K562 (cell line): ENCODE data around the gene KIF3A. TPM values are rescaled to one million over a fixed set of nuclear protein-coding genes. Genes with fewer than 3 reads are reported as not detected.

Experiments used
- ATAC-seq: fragments of 200-7000 bp; cut with Tn5 transposase; 3 replicates; pipeline ENCODE4 v1.9.1; 2020; ENCODE audit warnings: moderate library complexity
- BruUV-seq: library from RNA; stranded (reverse); fragments of 400-500 nt; replicated peaks from 2 replicates; lab custom pipeline; 2021; lab: Mats Ljungman, UMichigan
- CTCF ChIA-PET: fragments of 300-600 bp; formaldehyde crosslinking; extraction: SDS; loops from one replicate; lab custom pipeline; 2021; ENCODE audit warnings: low intra/inter-chr PET ratio; lab: Yijun Ruan, JAX
- POLR2A ChIA-PET: fragments of 300-600, 350-650 bp; sonication (Branson Sonifier 250); formaldehyde crosslinking; extraction: SDS; loops from one replicate; lab custom pipeline; 2021; ENCODE audit warnings: antibody characterized with exemption, inconsistent platforms; lab: Yijun Ruan, JAX
- DNase-seq, 4 experiments: peaks; one replicate each; pipeline versions ENCODE4 v3.0.0 to v3.0.0-alpha.2; 2011 to 2018; ENCODE audit warnings: low spot score in 3 of 4, mixed read lengths in 3 of 4; ENCODE audit errors: extremely low read depth in 1 of 4
- FAIRE-seq: peaks from 2 replicates; lab custom pipeline; 2011; peaks lifted over from hg19 to GRCh38; lab: Jason Lieb, UNC
- H2AFZ ChIP-seq: 2 replicates; pipeline ENCODE4 v1.6.0; 2011; ENCODE audit warnings: low read depth, low read length, control low read depth, inconsistent platforms
- H3K27ac ChIP-seq: fragments of 200-600 bp; 3 replicates; pipeline ENCODE4 v1.8.0; 2011; ENCODE audit warnings: low read depth, mild to moderate bottlenecking, control low read depth, inconsistent platforms, low read length, moderate library complexity, mixed read lengths; ENCODE audit errors: extremely low read depth
- H3K27me3 ChIP-seq, 2 experiments: fragments of 300-600 bp in 1 of 2; 2 replicates in 1 of 2; 3 replicates in 1 of 2; pipeline versions ENCODE4 v1.6.0 to v1.8.0; 2011; ENCODE audit warnings: inconsistent platforms in 2 of 2, low read length in 2 of 2, mild to moderate bottlenecking in 1 of 2, mixed read lengths in 1 of 2, moderate library complexity in 1 of 2; ENCODE audit not compliant: control insufficient read depth in 2 of 2, insufficient read depth in 2 of 2
- H3K36me3 ChIP-seq: fragments of 300-600 bp; 3 replicates; pipeline ENCODE4 v1.8.0; 2011; ENCODE audit warnings: mild to moderate bottlenecking, low read length, inconsistent platforms; ENCODE audit not compliant: control insufficient read depth, insufficient read depth
- H3K4me1 ChIP-seq, 2 experiments: fragments of 200-600 bp in 1 of 2; replicated peaks in 1 of 2; 2 replicates in 1 of 2; 3 replicates in 1 of 2; pipeline versions ENCODE4 v1.5.1 to v1.8.0; 2011; ENCODE audit warnings: inconsistent platforms in 2 of 2, low read length in 2 of 2, mild to moderate bottlenecking in 1 of 2, mixed read lengths in 1 of 2, moderate library complexity in 1 of 2; ENCODE audit not compliant: control insufficient read depth in 2 of 2, insufficient read depth in 2 of 2
- H3K4me2 ChIP-seq: 2 replicates; pipeline ENCODE4 v1.6.1; 2011; ENCODE audit warnings: low read length, control low read depth, inconsistent platforms, mixed read lengths; ENCODE audit not compliant: insufficient read depth
- H3K4me3 ChIP-seq: fragments of 200-600 bp; sonication (generic), shearing (Covaris generic); 2 replicates; pipeline ENCODE4 v1.5.1; 2016; ENCODE audit warnings: control low read depth, inconsistent platforms
- H3K79me2 ChIP-seq: fragments of 200-600 bp; 3 replicates; pipeline ENCODE4 v1.8.0; 2011; ENCODE audit warnings: low read length, inconsistent platforms; ENCODE audit not compliant: control insufficient read depth, insufficient read depth
- H3K9ac ChIP-seq, 2 experiments: 2 replicates each; pipeline versions ENCODE4 v1.6.0 to v1.6.1; 2011; ENCODE audit warnings: low read depth in 2 of 2, low read length in 2 of 2, control low read depth in 1 of 2, inconsistent platforms in 1 of 2, mild to moderate bottlenecking in 1 of 2, mixed read lengths in 1 of 2; ENCODE audit not compliant: insufficient read depth in 1 of 2
- H3K9me1 ChIP-seq: one replicate; pipeline ENCODE4 v1.6.0; 2011; ENCODE audit warnings: inconsistent platforms, mild to moderate bottlenecking, low read length, moderate library complexity; ENCODE audit not compliant: control insufficient read depth, insufficient read depth
- H3K9me3 ChIP-seq: replicated peaks from 2 replicates; pipeline ENCODE4 v1.5.1; 2011; ENCODE audit warnings: low read depth, low read length, inconsistent platforms; ENCODE audit not compliant: control insufficient read depth, insufficient read depth
- H4K20me1 ChIP-seq: replicated peaks from 2 replicates; pipeline ENCODE4 v1.6.1; 2011; ENCODE audit warnings: low read length, inconsistent platforms, mixed read lengths; ENCODE audit not compliant: control insufficient read depth, insufficient read depth
- PCBP1 ChIP-seq: fragments of 200-400 bp; formaldehyde crosslinking; IDR thresholded peaks from 2 replicates; pipeline ENCODE4 v1.6.1; 2018; ENCODE audit warnings: mild to moderate bottlenecking, low read depth, low read length; ENCODE audit not compliant: poor library complexity, severe bottlenecking
- SP1 ChIP-seq: sonication (generic); formaldehyde crosslinking; IDR thresholded peaks from 2 replicates; pipeline ENCODE4 v1.8.1; 2022; ENCODE audit warnings: mild to moderate bottlenecking, missing genetic modification reagents
- SUPT5H ChIP-seq: fragments of 450-650 bp; IDR thresholded peaks from 2 replicates; pipeline ENCODE4 v1.6.1; 2016
- ZNF12 ChIP-seq: sonication (generic); formaldehyde crosslinking; IDR thresholded peaks from 2 replicates; pipeline ENCODE4 v1.4.0; 2020; ENCODE audit warnings: mild to moderate bottlenecking, missing genetic modification reagents
- ZNF354B ChIP-seq: fragments of 250-450 bp; sonication (Bioruptor Pico); IDR thresholded peaks from 2 replicates; pipeline ENCODE4 v1.4.0; 2020
- ZNF507 ChIP-seq: conservative IDR thresholded peaks from 2 replicates; pipeline ENCODE4 v1.6.1; 2017; ENCODE audit warnings: missing genetic modification characterization, missing compliant biosample characterization
- ZNF79 ChIP-seq: fragments of 250-450 bp; sonication (Bioruptor Pico); IDR thresholded peaks from 2 replicates; pipeline ENCODE4 v1.4.0; 2020; ENCODE audit warnings: low read depth, mild to moderate bottlenecking, moderate library complexity
- WGBS: fragments of 100-300 bp; shearing (Covaris generic); methylation state at CpG from one replicate; pipeline ENCODE4 v1.1.6; 2016; ENCODE audit warnings: low coverage, mixed read lengths; ENCODE audit not compliant: insufficient coverage; ENCODE audit errors: missing lambda C conversion rate; 5-methylcytosine and 5-hydroxymethylcytosine counted together
- in situ Hi-C: fragments of 300-500 bp; cut with MboI; formaldehyde crosslinking; loops from 4 replicates; pipeline ENCODE4 v1.15.0; 2018; ENCODE audit warnings: inconsistent platforms, mixed read lengths
- intact Hi-C: fragments of 100-400 bp; cut with micrococcal nuclease; formaldehyde crosslinking; loops from 2 replicates; pipeline ENCODE4 v1.14.2; 2022
- polyA plus RNA-seq, 8 experiments: library from polyadenylated mRNA; depleted of rRNA in 4 of 8; stranded (reverse) in 5 of 8; unstranded in 3 of 8; fragments of >200 nt; fragmentation: Nextera tagmentation in 2 of 8; fragmentation: Illumina TruSeq in 1 of 8; extraction: Ambion mirVana in 2 of 8; extraction: Trizol in 1 of 8; gene quantifications; 2 replicates each; pipeline versions ENCODE4 v1.2.1 to v1.2.3, GENCODE V29; 2011 to 2014; ENCODE audit warnings: inconsistent platforms in 1 of 8, missing spikeins in 1 of 8
- total RNA-seq, 7 experiments: library from RNA; depleted of rRNA in 6 of 7; stranded (reverse); fragments of >200 nt in 6 of 7; fragmentation: Illumina TruSeq in 2 of 7; extraction: Trizol in 2 of 7; gene quantifications; 2 replicates each; pipeline versions ENCODE4 v1.2.1 to v1.2.3, GENCODE V29; 2011 to 2021; ENCODE audit warnings: low replicate concordance in 1 of 7
- TF ChIP-seq, protein P1 (sequence below): fragments of 450-650 bp; IDR thresholded peaks from 2 replicates; pipeline ENCODE4 v1.6.1; 2014; ENCODE audit warnings: low read depth, mild to moderate bottlenecking, moderate library complexity, borderline replicate concordance

KIF3A gene
- total and polyA plus RNA-seq, 9 of the 15 experiments (the other 6 are each of a cell fraction or from before 2014, with no cell fraction given): 1.5 to 7.8 (median 6.0) TPM

DNA sequence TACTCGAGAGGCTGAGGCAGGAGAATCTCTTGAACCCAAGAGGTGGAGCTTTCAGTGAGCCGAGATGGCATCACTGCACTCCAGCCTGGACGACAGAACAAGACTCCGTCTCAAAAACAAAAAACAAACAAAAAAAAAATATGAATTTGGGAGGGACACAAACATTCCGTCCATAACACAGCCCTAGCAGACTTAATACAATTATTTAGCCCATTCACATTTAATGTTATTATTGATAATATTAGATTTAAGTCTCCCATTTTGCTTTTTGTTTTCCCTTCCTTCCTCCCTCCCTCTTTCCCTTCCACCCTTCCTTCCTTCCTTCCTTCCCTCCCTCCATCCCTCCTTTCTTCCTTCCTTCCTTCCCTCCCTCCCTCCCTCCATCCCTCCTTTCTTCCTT lies 5.3 kb upstream of the KIF3A start:
- no peaks in the 10 kb centered on the region for H3K9me1 ChIP-seq
- no peaks in the 10 kb centered on the region for H3K27me3 ChIP-seq
- H3K9me3 ChIP-seq: no peaks in the 10 kb centered on the region
- intact Hi-C loops: no loop called here
- TF ChIP-seq SP1 (no peak), ZNF12 (no peak), ZNF507 (tag) (peak; percentile 95), SUPT5H (no peak), PCBP1 (peak; percentile 37), ZNF79 (CRISPR knock-in tag) (no peak), ZNF354B (CRISPR knock-in tag) (0 out of 2 replicates have a peak, but pooled peaks have one; percentile 17)
- TF ChIP-seq, protein P1, sequence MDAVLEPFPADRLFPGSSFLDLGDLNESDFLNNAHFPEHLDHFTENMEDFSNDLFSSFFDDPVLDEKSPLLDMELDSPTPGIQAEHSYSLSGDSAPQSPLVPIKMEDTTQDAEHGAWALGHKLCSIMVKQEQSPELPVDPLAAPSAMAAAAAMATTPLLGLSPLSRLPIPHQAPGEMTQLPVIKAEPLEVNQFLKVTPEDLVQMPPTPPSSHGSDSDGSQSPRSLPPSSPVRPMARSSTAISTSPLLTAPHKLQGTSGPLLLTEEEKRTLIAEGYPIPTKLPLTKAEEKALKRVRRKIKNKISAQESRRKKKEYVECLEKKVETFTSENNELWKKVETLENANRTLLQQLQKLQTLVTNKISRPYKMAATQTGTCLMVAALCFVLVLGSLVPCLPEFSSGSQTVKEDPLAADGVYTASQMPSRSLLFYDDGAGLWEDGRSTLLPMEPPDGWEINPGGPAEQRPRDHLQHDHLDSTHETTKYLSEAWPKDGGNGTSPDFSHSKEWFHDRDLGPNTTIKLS: no peak
- no peak overlapping the region for H3K4me3 ChIP-seq
- no peaks in the 10 kb centered on the region for H4K20me1 ChIP-seq
- BruUV-seq: no TSS peak
- ATAC-seq (no peak), DNase-seq (no peak), FAIRE-seq (no peak)
- H3K9ac ChIP-seq: no peak overlapping the region
- no peak overlapping the region for H2AFZ ChIP-seq
- H3K4me2 ChIP-seq: no peak overlapping the region
- WGBS: 36% methylated on average over 5 of the region's 5 CpGs
- ChIA-PET POLR2A (no interaction called here), CTCF (no interaction called here)
- in situ Hi-C loops: no loop called here
- H3K27ac ChIP-seq: no peak overlapping the region
- H3K36me3 ChIP-seq: no peaks in the 10 kb centered on the region
- no peaks in the 10 kb centered on the region for H3K79me2 ChIP-seq
- H3K4me1 ChIP-seq: peaks cover 4 to 7% of the 10 kb centered on the region in 2 experiments; a peak in 3 of 5 replicates
